Astrocyte (in vitro differentiated cells and primary cell): ENCODE data around the gene AURKAIP1.

Source experiments
- EZH2 ChIP-seq: IDR thresholded peaks from 2 replicates; pipeline ENCODE4 v1.6.1; 2012; ENCODE audit warnings: mild to moderate bottlenecking, low read length, inconsistent platforms; ENCODE audit not compliant: insufficient read depth
- TF ChIP-seq, protein P1 (sequence below): IDR thresholded peaks from 2 replicates; pipeline ENCODE4 v1.5.1; 2011; ENCODE audit warnings: low read depth, mild to moderate bottlenecking, inconsistent platforms, low read length, moderate library complexity; ENCODE audit not compliant: insufficient read depth

GRCh38 chr1:1327291-1327690, 47.7 kb downstream of the AURKAIP1 start:
- TF ChIP-seq, protein P1, sequence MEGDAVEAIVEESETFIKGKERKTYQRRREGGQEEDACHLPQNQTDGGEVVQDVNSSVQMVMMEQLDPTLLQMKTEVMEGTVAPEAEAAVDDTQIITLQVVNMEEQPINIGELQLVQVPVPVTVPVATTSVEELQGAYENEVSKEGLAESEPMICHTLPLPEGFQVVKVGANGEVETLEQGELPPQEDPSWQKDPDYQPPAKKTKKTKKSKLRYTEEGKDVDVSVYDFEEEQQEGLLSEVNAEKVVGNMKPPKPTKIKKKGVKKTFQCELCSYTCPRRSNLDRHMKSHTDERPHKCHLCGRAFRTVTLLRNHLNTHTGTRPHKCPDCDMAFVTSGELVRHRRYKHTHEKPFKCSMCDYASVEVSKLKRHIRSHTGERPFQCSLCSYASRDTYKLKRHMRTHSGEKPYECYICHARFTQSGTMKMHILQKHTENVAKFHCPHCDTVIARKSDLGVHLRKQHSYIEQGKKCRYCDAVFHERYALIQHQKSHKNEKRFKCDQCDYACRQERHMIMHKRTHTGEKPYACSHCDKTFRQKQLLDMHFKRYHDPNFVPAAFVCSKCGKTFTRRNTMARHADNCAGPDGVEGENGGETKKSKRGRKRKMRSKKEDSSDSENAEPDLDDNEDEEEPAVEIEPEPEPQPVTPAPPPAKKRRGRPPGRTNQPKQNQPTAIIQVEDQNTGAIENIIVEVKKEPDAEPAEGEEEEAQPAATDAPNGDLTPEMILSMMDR: no peak
- no peak for TF ChIP-seq EZH2
